ELR (cell line): Measurements from ENCODE around the gene PRR18.

Source experiments
- DNase-seq: peaks from one replicate; pipeline ENCODE4 v3.0.0-alpha.2; 2015; ENCODE audit warnings: low read depth

PRR18 gene

GRCh38 chr6:166305562-166306117, 2.6 kb downstream of the PRR18 start:
- DNase-seq, result no peak

- no peak for DNase-seq
These were observed 4.1 kb downstream of the PRR18 start for GRCh38 chr6:166304106-166304505.

- DNase-seq, result no peak
These were observed 6.3 kb downstream of the PRR18 start for GRCh38 chr6:166301611-166302529.

GRCh38 chr6:166300357-166300987, 7.7 kb downstream of the PRR18 start:
- no peak for DNase-seq

- no peak for DNase-seq
These were observed 10.6 kb downstream of the PRR18 start for GRCh38 chr6:166297606-166298005.

- DNase-seq, result no peak
These were observed 11.9 kb downstream of the PRR18 start for GRCh38 chr6:166296035-166296883.

GRCh38 chr6:166293731-166294584, 14.2 kb downstream of the PRR18 start:
- DNase-seq, result no peak

- no peak for DNase-seq
These were observed 18.8 kb downstream of the PRR18 start for GRCh38 chr6:166289207-166290060.

GRCh38 chr6:166286839-166287271, 21.3 kb downstream of the PRR18 start:
- no peak for DNase-seq

GRCh38 chr6:166285233-166285632, 23.0 kb downstream of the PRR18 start:
- no peak for DNase-seq

- DNase-seq, result no peak
These were observed 23.6 kb downstream of the PRR18 start for GRCh38 chr6:166284640-166285039.

GRCh38 chr6:166282394-166283032, 25.7 kb downstream of the PRR18 start:
- DNase-seq, result no peak

GRCh38 chr6:166281104-166281503, 27.1 kb downstream of the PRR18 start:
- no peak for DNase-seq

- DNase-seq, result no peak
These were observed 28.9 kb downstream of the PRR18 start for GRCh38 chr6:166279393-166279679.

GRCh38 chr6:166278579-166279392, 29.4 kb downstream of the PRR18 start:
- no peak for DNase-seq

- DNase-seq, result no peak
These were observed 30.2 kb downstream of the PRR18 start for GRCh38 chr6:166277892-166278578.

GRCh38 chr6:166277018-166277417, 31.2 kb downstream of the PRR18 start:
- DNase-seq, result no peak

GRCh38 chr6:166275714-166276166, 32.5 kb downstream of the PRR18 start:
- DNase-seq, result peak; percentile 34
